ENCODE measurements around the gene TECTB. TPM values are rescaled to one million over a fixed set of nuclear protein-coding genes. Genes with fewer than 3 reads are reported as not detected.

Gene TECTB
- total RNA-seq, 1 donor from 2014 or later = not detected

DNA sequence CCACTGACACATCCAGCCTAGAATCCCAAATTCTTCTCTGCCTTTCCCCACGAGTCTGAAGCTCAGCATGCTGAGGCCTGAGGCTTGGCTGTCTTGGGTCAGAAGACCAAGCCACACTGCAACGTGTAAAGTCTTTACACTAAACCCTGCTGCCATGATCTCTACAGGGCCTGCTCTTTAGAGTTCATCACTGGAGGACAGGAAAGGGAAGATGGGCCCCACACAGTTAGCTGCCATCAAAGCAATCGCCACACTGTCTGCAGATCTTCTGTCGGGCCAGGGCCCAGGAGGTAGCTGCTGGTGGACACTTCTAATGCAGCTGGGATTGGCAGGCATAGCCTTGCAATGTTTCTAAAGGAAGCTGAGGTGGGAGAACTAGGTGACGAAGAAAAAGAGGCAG, 8.4 kb upstream of the TECTB start:
- TF ChIP-seq, protein P1, sequence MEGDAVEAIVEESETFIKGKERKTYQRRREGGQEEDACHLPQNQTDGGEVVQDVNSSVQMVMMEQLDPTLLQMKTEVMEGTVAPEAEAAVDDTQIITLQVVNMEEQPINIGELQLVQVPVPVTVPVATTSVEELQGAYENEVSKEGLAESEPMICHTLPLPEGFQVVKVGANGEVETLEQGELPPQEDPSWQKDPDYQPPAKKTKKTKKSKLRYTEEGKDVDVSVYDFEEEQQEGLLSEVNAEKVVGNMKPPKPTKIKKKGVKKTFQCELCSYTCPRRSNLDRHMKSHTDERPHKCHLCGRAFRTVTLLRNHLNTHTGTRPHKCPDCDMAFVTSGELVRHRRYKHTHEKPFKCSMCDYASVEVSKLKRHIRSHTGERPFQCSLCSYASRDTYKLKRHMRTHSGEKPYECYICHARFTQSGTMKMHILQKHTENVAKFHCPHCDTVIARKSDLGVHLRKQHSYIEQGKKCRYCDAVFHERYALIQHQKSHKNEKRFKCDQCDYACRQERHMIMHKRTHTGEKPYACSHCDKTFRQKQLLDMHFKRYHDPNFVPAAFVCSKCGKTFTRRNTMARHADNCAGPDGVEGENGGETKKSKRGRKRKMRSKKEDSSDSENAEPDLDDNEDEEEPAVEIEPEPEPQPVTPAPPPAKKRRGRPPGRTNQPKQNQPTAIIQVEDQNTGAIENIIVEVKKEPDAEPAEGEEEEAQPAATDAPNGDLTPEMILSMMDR (IDR thresholded peaks at IDR 0.05) = no peak
- no peak for DNase-seq (ENCODE audit: low spot score in 2 of 2)
- no peak overlapping the region for H3K4me3 ChIP-seq
- H3K27me3 ChIP-seq = peaks cover 4% of the 10 kb centered on the region
- no peaks in the 10 kb centered on the region for H3K4me1 ChIP-seq
- H3K27ac ChIP-seq = no peak overlapping the region
- intact Hi-C loops (cut with DNase I) = no loop called here
- H3K36me3 ChIP-seq = no peaks in the 10 kb centered on the region
- no peaks in the 10 kb centered on the region for H3K9me3 ChIP-seq

DNA sequence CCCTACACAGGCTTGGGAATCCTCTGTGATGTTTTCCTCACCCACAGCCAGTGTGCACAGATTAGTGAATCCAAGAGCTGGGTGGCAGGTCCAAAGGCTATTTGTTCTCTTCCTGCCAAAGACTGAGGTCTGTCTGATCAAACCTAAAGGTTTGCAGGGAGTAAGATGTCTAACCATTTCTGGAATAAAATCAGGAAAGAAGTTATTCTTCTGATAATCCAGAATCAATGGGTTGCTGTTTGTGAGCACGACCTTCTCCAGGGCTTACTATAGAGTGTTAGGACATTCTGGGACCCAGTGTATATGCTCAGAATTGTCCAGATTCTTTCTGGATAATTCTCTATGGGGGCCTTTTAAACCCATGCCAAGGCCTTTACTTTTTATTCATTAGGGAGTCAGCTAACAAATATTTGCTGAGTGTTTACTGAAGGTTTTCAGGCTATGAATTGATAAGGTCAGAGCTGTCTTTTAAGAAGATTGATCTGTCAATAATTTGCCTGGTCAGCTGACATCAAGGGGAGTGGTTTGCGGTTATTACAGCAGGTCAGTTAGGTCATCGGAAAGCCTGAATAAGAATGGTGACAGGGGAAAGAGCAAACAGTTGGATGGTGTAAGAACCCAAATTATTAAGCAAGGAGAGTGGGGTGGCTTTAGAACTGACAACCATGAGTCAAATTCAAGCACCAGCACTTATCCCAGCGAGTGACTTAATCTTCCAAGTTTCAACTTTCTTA, 7.5 kb upstream of the TECTB start:
- no peaks in the 10 kb centered on the region for H3K9me3 ChIP-seq
- H3K27me3 ChIP-seq = no peaks in the 10 kb centered on the region
- no peak overlapping the region for H3K27ac ChIP-seq

DNA sequence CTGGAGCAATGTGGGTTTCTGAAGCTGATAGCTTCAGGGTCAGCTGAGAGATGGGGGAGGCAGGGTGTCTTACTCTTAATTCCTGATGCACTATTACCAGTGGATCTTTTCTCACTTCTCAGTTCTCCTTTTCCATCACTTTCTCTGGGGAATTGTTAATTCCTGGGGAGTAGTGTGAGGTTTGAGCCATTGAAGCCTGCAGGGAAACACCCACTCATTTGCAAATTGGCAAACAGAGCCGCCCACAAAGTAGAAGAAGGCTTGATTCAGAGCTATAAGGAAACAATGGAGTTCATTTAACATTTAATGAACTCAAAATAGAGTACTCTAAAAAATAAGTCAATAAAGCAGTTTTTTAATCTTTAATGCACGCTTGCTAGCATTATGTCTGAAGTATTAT, 4.3 kb upstream of the TECTB start:
- no peak overlapping the region for H3K4me3 ChIP-seq
- no peaks in the 10 kb centered on the region for H3K9me3 ChIP-seq
- intact Hi-C loops (cut with DNase I) = no loop called here
- TF ChIP-seq, protein P1 (IDR thresholded peaks at IDR 0.05) = no peak
- H3K4me1 ChIP-seq = no peaks in the 10 kb centered on the region
- H3K36me3 ChIP-seq = no peaks in the 10 kb centered on the region
- DNase-seq (ENCODE audit: low spot score in 2 of 2) = no peak
- H3K27ac ChIP-seq = no peak overlapping the region
- H3K27me3 ChIP-seq = no peaks in the 10 kb centered on the region

More for the DNA sequence above, 7.5 kb upstream of the TECTB start:
- Histone ChIP-seq H3K4me3 (no peak overlapping the region), H3K36me3 (no peaks in the 10 kb centered on the region), H3K4me1 (no peaks in the 10 kb centered on the region)
- DNase-seq (ENCODE audit: low spot score in 2 of 2) = no peak
- intact Hi-C loops (cut with DNase I) = no loop called here
- TF ChIP-seq, protein P1 (IDR thresholded peaks at IDR 0.05) = no peak

DNA sequence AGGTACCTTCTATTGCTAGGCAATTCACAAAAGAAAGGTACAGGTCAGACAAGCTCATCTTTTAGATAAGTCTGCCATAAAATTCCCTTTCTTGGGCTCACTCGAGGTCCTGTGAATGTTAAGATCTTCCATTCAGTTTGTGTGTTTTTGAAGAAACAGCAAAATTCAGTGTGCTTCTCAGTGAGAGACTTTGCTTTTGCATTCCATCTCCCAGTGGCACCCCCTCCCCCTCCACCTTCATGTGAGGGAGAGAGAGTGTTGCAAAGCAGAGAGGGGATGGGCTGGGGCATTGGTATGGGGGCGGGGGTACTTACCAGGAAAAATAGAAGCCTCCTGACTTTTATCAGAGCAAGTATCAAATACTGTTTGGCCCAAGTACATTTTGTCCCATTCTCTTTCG, 3.8 kb upstream of the TECTB start:
- intact Hi-C loops (cut with DNase I) = no loop called here
- TF ChIP-seq, protein P1 (IDR thresholded peaks at IDR 0.05) = no peak
- H3K27me3 ChIP-seq = no peaks in the 10 kb centered on the region
- no peak overlapping the region for H3K4me3 ChIP-seq
- H3K4me1 ChIP-seq = no peaks in the 10 kb centered on the region
- no peaks in the 10 kb centered on the region for H3K9me3 ChIP-seq
- DNase-seq (ENCODE audit: low spot score in 2 of 2) = no peak
- no peak overlapping the region for H3K27ac ChIP-seq
- H3K36me3 ChIP-seq = no peaks in the 10 kb centered on the region

DNA sequence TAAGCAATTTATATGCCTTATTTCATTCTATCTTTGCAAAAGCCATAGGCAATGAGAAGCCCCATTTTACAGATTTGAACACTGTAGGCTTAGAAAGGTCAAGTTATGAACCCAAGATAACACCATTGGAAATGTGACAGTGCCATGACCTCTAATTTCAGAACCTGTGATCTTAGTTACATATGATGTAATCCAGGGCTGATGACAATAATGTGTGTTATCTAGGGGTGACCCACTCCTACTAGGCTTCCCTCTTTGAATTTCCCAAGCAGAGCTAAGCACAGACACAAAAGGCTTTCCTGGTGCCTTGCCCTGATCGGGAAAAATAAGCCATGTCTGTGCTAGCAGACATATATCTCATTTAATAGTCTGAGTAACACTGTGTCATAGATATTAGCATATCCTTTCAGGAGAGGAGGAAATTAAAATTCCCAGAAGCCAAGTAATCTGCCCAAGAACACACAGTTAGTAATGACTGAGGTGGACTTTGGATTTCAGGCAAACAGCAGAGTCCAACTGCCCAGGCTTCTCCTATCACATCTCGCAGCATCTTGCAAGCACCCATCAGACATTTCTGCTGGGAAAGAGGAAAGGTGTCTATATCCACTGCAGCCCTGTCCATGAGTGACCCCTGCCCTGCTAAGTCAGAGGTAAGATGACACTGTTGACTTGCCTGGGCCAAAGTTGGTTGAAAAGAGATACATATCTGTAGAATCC, 2.8 kb upstream of the TECTB start:
- H3K4me1 ChIP-seq = no peaks in the 10 kb centered on the region
- TF ChIP-seq, protein P1 (IDR thresholded peaks at IDR 0.05) = no peak
- intact Hi-C loops (cut with DNase I) = loop anchor here (10.0 kb wide), 1 partner anchor 1374 kb away; no protein-coding TSS in a partner anchor
- no peak for DNase-seq (ENCODE audit: low spot score in 2 of 2)
- no peaks in the 10 kb centered on the region for H3K27me3 ChIP-seq
- H3K36me3 ChIP-seq = no peaks in the 10 kb centered on the region
- no peaks in the 10 kb centered on the region for H3K9me3 ChIP-seq
- H3K27ac ChIP-seq = no peak overlapping the region
- no peak overlapping the region for H3K4me3 ChIP-seq

All from ascending aorta (tissue), 2 donors.